ENCODE measurements around the gene GASK1A. TPM values are rescaled to one million over a fixed set of nuclear protein-coding genes. Genes with fewer than 3 reads are reported as not detected.

Gene GASK1A
- total RNA-seq, 1 donor from 2014 or later, result 0.59 TPM

DNA sequence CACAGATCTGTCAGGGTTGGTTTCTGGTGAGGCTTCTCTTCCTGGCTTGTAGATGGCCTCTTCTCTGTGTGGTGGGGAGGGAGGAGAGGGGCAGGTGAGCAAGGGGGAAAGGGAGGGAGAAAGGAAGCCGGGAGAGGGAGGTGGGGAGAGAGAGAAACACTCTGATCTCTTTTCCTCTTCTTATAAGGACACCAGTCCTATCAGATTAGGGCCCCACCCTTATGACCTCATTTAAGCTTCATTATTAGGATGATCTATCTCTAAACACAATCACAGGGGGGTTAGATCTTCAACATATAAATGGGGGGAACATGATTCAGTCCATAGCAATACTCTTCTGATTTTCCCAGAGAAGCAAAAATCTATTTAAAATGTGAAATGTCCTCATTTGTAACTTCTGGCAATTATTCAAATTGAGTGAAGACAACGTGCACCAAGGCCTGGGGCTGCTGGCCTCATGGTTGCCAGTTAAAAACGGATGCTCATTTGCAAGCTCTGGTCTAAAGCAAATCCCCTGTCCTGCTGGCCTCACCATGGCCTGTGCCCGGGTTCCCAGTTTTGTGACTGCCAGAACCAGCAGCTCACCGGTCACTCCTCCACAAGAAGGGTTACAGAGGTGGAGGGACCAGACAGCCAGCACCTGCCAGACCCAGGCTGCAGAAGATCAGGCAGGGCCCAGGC lies 118.4 kb downstream of the GASK1A start:
- DNase-seq (no peak), ATAC-seq (no peak)
- intact Hi-C loops (cut with micrococcal nuclease), result no loop called here

DNA sequence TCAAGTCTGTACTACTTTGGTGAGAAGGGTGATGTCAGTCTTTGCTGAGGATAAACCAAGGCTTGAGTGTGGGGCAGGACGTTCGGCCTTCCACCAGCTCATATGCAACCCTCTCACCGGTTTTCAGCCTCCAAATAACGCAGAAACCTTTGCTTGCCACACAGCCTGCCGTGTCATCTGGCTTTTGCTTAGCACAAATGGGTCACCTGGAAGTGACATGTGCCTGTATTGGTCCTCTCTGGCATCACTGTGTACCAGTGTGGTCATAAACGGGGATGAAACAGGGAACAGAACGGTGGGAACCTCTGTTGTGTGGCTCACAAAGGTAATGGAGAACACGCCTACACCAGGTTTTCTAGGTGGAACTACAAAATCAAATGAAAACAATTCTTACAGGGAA lies 119.7 kb downstream of the GASK1A start:
- no peak for ATAC-seq
- intact Hi-C loops (cut with micrococcal nuclease), result no loop called here
- DNase-seq, result no peak

DNA sequence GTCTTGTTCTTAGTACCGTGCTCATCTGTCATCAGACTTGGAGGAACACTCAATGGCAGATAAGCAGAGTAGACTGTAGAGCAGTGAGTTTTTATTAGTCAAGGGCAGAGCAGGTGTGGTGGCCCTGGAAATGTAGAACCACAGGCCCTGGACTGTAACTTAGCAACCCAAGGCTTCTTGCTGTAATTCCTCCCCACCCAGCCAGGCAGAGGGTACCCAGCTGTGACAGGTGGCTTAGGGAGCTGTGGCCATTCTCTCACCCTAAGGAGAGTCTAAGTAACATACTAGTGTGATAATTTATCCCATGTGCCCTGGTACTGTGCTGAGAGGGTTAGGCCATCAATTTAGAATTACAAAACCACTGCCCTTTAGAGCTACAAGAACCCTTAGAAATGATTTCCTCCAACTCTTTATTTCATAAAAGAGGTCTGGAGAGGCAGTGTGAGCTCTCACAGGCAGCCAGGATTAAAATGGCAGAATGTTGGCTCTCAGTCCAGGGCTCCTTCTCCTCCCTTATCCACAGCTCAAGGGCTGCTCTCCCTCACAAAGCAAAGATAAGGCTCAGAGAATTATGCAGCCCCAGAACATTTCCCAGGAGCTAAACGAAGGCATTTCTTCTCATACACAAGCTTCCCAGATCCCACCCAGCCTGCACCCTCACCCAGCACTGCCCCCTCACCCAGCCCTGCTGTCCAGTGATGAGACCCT lies 123.8 kb downstream of the GASK1A start:
- ATAC-seq (peak; percentile 49), DNase-seq (no peak)
- intact Hi-C loops (cut with micrococcal nuclease), result no loop called here

DNA sequence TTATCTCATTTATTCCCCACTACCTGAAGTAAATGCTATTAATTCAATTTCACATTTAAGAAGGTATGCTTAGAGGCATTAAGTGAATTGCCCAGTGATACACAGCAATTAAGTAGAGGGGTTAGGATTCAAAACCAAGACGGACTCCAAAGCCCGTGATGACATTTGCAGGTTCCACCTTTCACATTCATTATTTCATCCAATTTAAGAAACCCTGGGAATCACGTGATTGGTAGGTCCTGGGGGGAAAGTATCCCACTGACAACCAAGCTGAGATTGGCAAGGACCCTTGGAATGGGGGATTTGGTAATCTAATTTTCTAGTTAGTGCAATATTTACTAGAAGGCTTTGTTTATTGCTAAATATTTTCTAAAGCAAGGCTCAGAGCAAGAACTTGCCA lies 124.9 kb downstream of the GASK1A start:
- ATAC-seq, result no peak
- intact Hi-C loops (cut with micrococcal nuclease), result no loop called here
- no peak for DNase-seq

DNA sequence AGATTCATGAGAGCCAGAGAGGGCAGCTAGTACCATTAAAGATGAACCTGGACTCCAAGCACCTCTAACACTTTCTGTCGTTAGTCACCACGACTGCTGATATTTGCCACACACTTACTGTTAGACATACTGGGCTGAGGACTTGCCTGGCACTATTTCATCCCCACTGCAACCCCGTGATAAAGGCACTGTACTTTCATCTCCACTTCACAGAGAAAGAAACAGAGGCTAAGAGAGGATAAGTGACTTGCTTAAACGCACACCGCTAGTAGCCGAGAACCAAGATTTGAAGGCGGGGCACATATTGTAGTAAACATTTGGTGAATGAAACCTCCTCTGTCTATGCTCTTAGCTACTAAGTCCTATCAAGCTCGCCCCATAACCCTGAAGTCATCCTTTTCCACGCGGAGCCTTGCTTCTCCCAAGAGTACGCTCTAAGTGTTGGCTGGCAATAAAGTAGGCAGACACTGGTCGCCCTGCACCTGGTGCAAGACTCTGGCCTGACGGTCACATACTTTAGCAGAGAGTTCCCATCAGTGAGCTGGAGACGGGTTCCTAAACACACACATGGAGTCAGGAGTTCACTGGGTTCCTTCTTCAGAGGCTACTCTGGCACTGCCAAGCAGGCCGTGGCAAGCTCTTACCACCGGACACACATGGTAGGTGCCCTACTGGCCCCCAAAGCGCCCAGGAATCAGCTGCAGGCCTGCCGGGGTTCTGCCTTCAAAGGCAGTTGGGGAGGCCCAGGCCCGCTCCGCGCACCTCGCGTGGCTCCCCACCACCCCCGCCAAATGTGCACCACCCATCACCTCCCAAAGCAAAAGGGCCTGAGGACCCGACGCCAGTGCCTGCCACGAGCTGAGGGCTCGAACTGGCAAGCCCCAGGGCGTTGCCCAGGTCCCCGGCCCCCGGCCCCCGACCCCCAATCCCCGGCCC lies 125.8 kb downstream of the GASK1A start:
- DNase-seq, result peak; percentile 40
- intact Hi-C loops (cut with micrococcal nuclease), result no loop called here
- peak; percentile 16 for ATAC-seq

DNA sequence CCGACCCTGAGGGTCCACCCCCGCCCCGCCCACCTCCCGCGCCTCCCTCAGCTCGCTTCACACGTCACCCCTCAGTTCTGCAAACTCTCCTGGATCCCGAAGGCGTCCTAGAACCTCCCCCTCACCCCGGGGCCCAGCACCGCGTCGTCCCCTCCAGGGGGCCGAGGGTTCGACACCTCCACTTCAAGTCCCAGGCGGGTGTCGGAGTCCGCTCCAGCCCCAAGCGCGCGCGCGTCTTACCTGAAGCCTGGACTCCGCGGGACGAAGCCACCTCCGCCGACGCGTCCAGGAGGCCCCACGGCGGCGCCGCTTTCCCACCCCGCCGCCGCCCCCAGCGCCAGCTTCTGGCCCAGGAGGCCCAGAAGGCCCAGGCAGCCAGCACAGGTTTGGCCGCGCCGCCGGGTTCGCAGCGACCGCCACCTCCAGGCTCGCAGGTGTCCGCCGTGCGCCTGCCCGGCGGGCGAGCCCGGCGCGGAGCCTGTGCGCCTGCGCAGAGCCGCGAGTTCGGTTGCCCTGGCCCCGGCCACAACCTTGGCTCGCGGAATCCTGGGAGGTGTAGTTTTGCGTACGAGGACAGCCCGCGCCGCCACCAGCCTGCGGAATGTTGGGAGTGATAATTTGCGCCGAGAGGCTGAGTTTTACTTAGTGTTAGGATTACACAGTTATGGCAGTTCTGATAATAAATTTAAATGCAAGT lies 126.6 kb downstream of the GASK1A start, which contains the start of gene POMGNT2:
POMGNT2 (minus strand) TSS at position 484 of the 697 bp plus-strand sequence. CDS start 24,648 bp downstream, outside the sequence.
- DNase-seq (peak; percentile 94), ATAC-seq (peak; percentile 97)
- intact Hi-C loops (cut with micrococcal nuclease), result no loop called here

DNA sequence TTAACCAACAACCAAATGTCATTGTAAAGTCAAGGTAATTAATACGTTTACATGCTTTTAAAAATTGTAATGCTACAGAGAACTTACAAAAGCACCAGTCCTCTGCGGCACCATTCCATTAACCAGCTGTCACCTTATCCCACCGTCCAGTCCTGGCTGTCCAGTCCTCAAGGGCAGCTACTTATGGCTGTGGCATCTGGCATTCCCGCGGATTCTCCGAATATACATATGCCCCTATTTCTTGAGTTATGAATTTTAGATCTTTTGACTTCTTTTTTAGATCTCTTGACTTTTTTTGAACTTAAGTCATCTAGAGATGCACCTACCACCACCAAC lies 127.2 kb downstream of the GASK1A start:
- intact Hi-C loops (cut with micrococcal nuclease), result no loop called here
- ATAC-seq (peak; percentile 26), DNase-seq (no peak)

Other genes with a start within 250 kb of the GASK1A start
- gene CCDC13, start 206.1 kb upstream of the GASK1A start, total RNA-seq, result 0.17 TPM
- gene HIGD1A, start 174.8 kb upstream of the GASK1A start, total RNA-seq, result 333 TPM
- gene ACKR2, start 169.9 kb upstream of the GASK1A start, total RNA-seq, result 0.92 TPM
- gene CYP8B1, start 103.4 kb upstream of the GASK1A start, total RNA-seq, result not detected
- 3.1 TPM for gene ZNF662, start 73.2 kb upstream of the GASK1A start, total RNA-seq
- gene POMGNT2, start 126.8 kb downstream of the GASK1A start, total RNA-seq, result 20.7 TPM